Stimulated activated CD8-positive, alpha-beta memory T cell treated with anti-CD3 and anti-CD28 coated beads, Interleukin-4, amount 100 ng/mL, for 4 hours (primary cell): Measurements from ENCODE around the gene RPP14.
"Not testable (repeated sequence)": the region's sequence is repeated elsewhere in the genome, so short reads cannot be mapped to it uniquely, and the experiment has no call there.

Source experiments
- DNase-seq, 2 donors: peaks; one replicate each; pipeline ENCODE4 v3.0.0-alpha.2; 2020; ENCODE audit warnings: low read depth in 2 of 2, low spot score in 1 of 2

RPP14 gene

GRCh38 chr3:58305882-58306711 is at the start of gene RPP14, which contains the start of gene HTD2:
RPP14 (plus strand) TSS chr3:58306245; CDS start chr3:58310330, 4,085 bp downstream.
HTD2 (plus strand) TSS chr3:58306520; CDS start chr3:58317614, 11,094 bp downstream.
- peak; percentile 96 to 99 for DNase-seq

GRCh38 chr3:58256511-58256910 is 49.5 kb upstream of the RPP14 start:
- DNase-seq, result no peak

- no peak for DNase-seq
Observed at GRCh38 chr3:58258392-58259055, 47.5 kb upstream of the RPP14 start.

GRCh38 chr3:58260261-58260731 is 45.7 kb upstream of the RPP14 start:
- no peak for DNase-seq

GRCh38 chr3:58260733-58261132 is 45.3 kb upstream of the RPP14 start:
- no peak for DNase-seq

- no peak for DNase-seq
Observed at GRCh38 chr3:58261954-58262666, 43.9 kb upstream of the RPP14 start.

GRCh38 chr3:58266577-58266976 is 39.5 kb upstream of the RPP14 start:
- DNase-seq, result no peak

GRCh38 chr3:58267543-58267942 is 38.5 kb upstream of the RPP14 start:
- DNase-seq, result not testable (repeated sequence)

GRCh38 chr3:58269356-58269755 is 36.7 kb upstream of the RPP14 start:
- DNase-seq, result no peak

- no peak for DNase-seq
Observed at GRCh38 chr3:58270485-58270884, 35.6 kb upstream of the RPP14 start.

GRCh38 chr3:58271901-58272501 is 34.0 kb upstream of the RPP14 start:
- DNase-seq, result no peak

- DNase-seq, result no peak
Observed at GRCh38 chr3:58272891-58273290, 33.2 kb upstream of the RPP14 start.

GRCh38 chr3:58273362-58273761 is 32.7 kb upstream of the RPP14 start:
- not testable (repeated sequence) for DNase-seq

- DNase-seq, result no peak
Observed at GRCh38 chr3:58274027-58274614, 31.9 kb upstream of the RPP14 start.

GRCh38 chr3:58281069-58281468 is 25.0 kb upstream of the RPP14 start:
- no peak for DNase-seq

- no peak for DNase-seq
Observed at GRCh38 chr3:58285334-58285733, 20.7 kb upstream of the RPP14 start.

- DNase-seq, result no peak
Observed at GRCh38 chr3:58287354-58287753, 18.7 kb upstream of the RPP14 start.

GRCh38 chr3:58288011-58288728 is 17.9 kb upstream of the RPP14 start:
- DNase-seq, result no peak

- DNase-seq, result not testable (repeated sequence)
Observed at GRCh38 chr3:58288964-58289613, 17.0 kb upstream of the RPP14 start.

GRCh38 chr3:58290446-58290845 is 15.6 kb upstream of the RPP14 start:
- DNase-seq, result not testable (repeated sequence)
